Fibroblast of pulmonary artery (primary cell): ENCODE data around the gene PLEKHO2.
"Not testable (repeated sequence)": the region's sequence is repeated elsewhere in the genome, so short reads cannot be mapped to it uniquely, and the experiment has no call there.

Source experiments
- DNase-seq: peaks from one replicate; pipeline ENCODE4 v3.0.0-alpha.2; 2010; ENCODE audit warnings: low read depth
- H3K4me3 ChIP-seq: replicated peaks from 2 replicates; pipeline ENCODE4 v1.5.1; 2011; ENCODE audit warnings: low read depth, mild to moderate bottlenecking, control low read depth, low read length, moderate library complexity
- CTCF ChIP-seq: IDR thresholded peaks from 2 replicates; pipeline ENCODE4 v1.5.1; 2011; ENCODE audit warnings: mild to moderate bottlenecking, control low read depth, low read length, inconsistent platforms; ENCODE audit errors: missing control alignments

The PLEKHO2 gene

GRCh38 chr15:64813075-64813474 lies 28.6 kb upstream of the PLEKHO2 start:
- TF ChIP-seq CTCF: no peak
- no peak overlapping the region for H3K4me3 ChIP-seq
- peak; percentile 45 for DNase-seq

- not testable (repeated sequence) for H3K4me3 ChIP-seq, DNase-seq
Measured at GRCh38 chr15:64814283-64814682, 27.4 kb upstream of the PLEKHO2 start.

GRCh38 chr15:64814965-64815364 lies 26.8 kb upstream of the PLEKHO2 start:
- not testable (repeated sequence) for H3K4me3 ChIP-seq, DNase-seq

GRCh38 chr15:64816452-64816851 lies 25.3 kb upstream of the PLEKHO2 start:
- no peak for DNase-seq
- no peak overlapping the region for H3K4me3 ChIP-seq
- TF ChIP-seq CTCF: no peak

GRCh38 chr15:64824929-64825430 lies 16.7 kb upstream of the PLEKHO2 start:
- peak overlapping the region; percentile 63 for H3K4me3 ChIP-seq
- DNase-seq: peak; percentile 17
- TF ChIP-seq CTCF: no peak

GRCh38 chr15:64825431-64826294 lies 16.1 kb upstream of the PLEKHO2 start, which contains the start of gene PIF1:
Gene PIF1, minus strand, starts transcription at chr15:64825647. Its CDS starts 1,312 bp downstream, at chr15:64824335.
- H3K4me3 ChIP-seq: peak within 1 kb of the TSS; percentile 63
- TF ChIP-seq CTCF: no peak
- peak; percentile 99 for DNase-seq

GRCh38 chr15:64828985-64829384 lies 12.7 kb upstream of the PLEKHO2 start:
- H3K4me3 ChIP-seq: no peak overlapping the region
- no peak for DNase-seq
- TF ChIP-seq CTCF: no peak

GRCh38 chr15:64833690-64834089 lies 8.0 kb upstream of the PLEKHO2 start:
- no peak for DNase-seq
- no peak for TF ChIP-seq CTCF
- H3K4me3 ChIP-seq: no peak overlapping the region
